DMS 273 (cell line): ENCODE data around the gene AGAP1.

ENCODE experiments used
- DNase-seq: peaks from one replicate; lab custom pipeline; 2025; ENCODE audit not compliant: unreplicated experiment; lab: John Stamatoyannopoulos, UW

The AGAP1 gene

GRCh38 chr2:235486729-235487128 is 7.1 kb upstream of the AGAP1 start:
- DNase-seq = no peak

- no peak for DNase-seq
These were observed 3.9 kb upstream of the AGAP1 start for GRCh38 chr2:235489897-235490296.

- no peak for DNase-seq
These were observed 946 bp upstream of the AGAP1 start for GRCh38 chr2:235492850-235493344.

GRCh38 chr2:235493402-235493774 is 455 bp upstream of the AGAP1 start:
- peak; percentile 88 for DNase-seq

- peak; percentile 64 for DNase-seq
These were observed 1.0 kb downstream of the AGAP1 start for GRCh38 chr2:235494716-235495372.

GRCh38 chr2:235495373-235496238 is 1.8 kb downstream of the AGAP1 start:
- DNase-seq = peak; percentile 66

- DNase-seq = peak; percentile 66
These were observed 2.4 kb downstream of the AGAP1 start for GRCh38 chr2:235496239-235496621.

GRCh38 chr2:235497096-235497495 is 3.3 kb downstream of the AGAP1 start:
- DNase-seq = peak; percentile 16

GRCh38 chr2:235498541-235498940 is 4.7 kb downstream of the AGAP1 start:
- DNase-seq = peak; percentile 51

- DNase-seq = no peak
These were observed 5.3 kb downstream of the AGAP1 start for GRCh38 chr2:235498946-235499812.

- DNase-seq = no peak
These were observed 6.4 kb downstream of the AGAP1 start for GRCh38 chr2:235500110-235500760.

GRCh38 chr2:235500761-235501672 is 7.2 kb downstream of the AGAP1 start:
- peak; percentile 53 for DNase-seq

GRCh38 chr2:235501673-235502031 is 7.8 kb downstream of the AGAP1 start:
- DNase-seq = peak; percentile 53

GRCh38 chr2:235502336-235502735 is 8.5 kb downstream of the AGAP1 start:
- DNase-seq = peak; percentile 68

GRCh38 chr2:235504441-235505180 is 10.8 kb downstream of the AGAP1 start:
- peak; percentile 65 for DNase-seq

GRCh38 chr2:235505181-235505741 is 11.4 kb downstream of the AGAP1 start:
- DNase-seq = no peak

GRCh38 chr2:235506291-235506996 is 12.6 kb downstream of the AGAP1 start:
- peak; percentile 12 for DNase-seq

GRCh38 chr2:235506997-235507615 is 13.3 kb downstream of the AGAP1 start:
- no peak for DNase-seq
